ENCODE measurements around the gene MAP4K4. TPM values are rescaled to one million over a fixed set of nuclear protein-coding genes. Genes with fewer than 3 reads are reported as not detected.

MAP4K4 gene
- total RNA-seq, 1 experiment from 2014 or later = 162 TPM

GRCh38 chr2:101775092-101775491 lies 77.6 kb downstream of the MAP4K4 start:
- TF ChIP-seq CTCF (IDR thresholded peaks at IDR 0.05; ENCODE audit: unreplicated experiment) = no peak
- no peak overlapping the region for H3K4me3 Mint-ChIP-seq (ENCODE audit: unreplicated experiment)
- intact Hi-C loops (cut with micrococcal nuclease) = no loop called here
- peaks cover 15% of the 10 kb centered on the region for H3K36me3 Mint-ChIP-seq (ENCODE audit: insufficient read depth, unreplicated experiment)
- H3K9me3 Mint-ChIP-seq (ENCODE audit: unreplicated experiment) = no peaks in the 10 kb centered on the region
- no peaks in the 10 kb centered on the region for H3K27me3 Mint-ChIP-seq (ENCODE audit: insufficient read depth, unreplicated experiment)
- H3K4me1 Mint-ChIP-seq (ENCODE audit: insufficient read depth, unreplicated experiment) = peaks cover 33% of the 10 kb centered on the region
- DNase-seq (ENCODE audit: unreplicated experiment) = no peak
- no peak overlapping the region for H3K27ac Mint-ChIP-seq (ENCODE audit: low read depth, unreplicated experiment)
- BruUV-seq (replicated peaks) = no TSS peak
- ChIA-PET POLR2A (no interaction called here), CTCF (no interaction called here)

- H3K36me3 Mint-ChIP-seq (ENCODE audit: insufficient read depth, unreplicated experiment) = peaks cover 15% of the 10 kb centered on the region
- POLR2A ChIA-PET = interaction anchor here (1.1 to 1.2 kb wide), 2 partner anchors 12 to 13 kb away, joined by 3 read pairs; no protein-coding TSS in a partner anchor
Measured at GRCh38 chr2:101775636-101776035, 78.1 kb downstream of the MAP4K4 start.

GRCh38 chr2:101776172-101777043 lies 78.9 kb downstream of the MAP4K4 start:
- H3K27ac Mint-ChIP-seq (ENCODE audit: low read depth, unreplicated experiment) = no peak overlapping the region
- CTCF ChIA-PET = interaction anchor here (0.6 to 1.0 kb wide), 2 partner anchors 18 to 55 kb away, joined by 3 read pairs; no protein-coding TSS in a partner anchor
- no TSS peak for BruUV-seq (replicated peaks)
- TF ChIP-seq CTCF (IDR thresholded peaks at IDR 0.05; ENCODE audit: unreplicated experiment) = no peak
- H3K4me1 Mint-ChIP-seq (ENCODE audit: insufficient read depth, unreplicated experiment) = peaks cover 27% of the 10 kb centered on the region
- H3K4me3 Mint-ChIP-seq (ENCODE audit: unreplicated experiment) = no peak overlapping the region
- no peaks in the 10 kb centered on the region for H3K27me3 Mint-ChIP-seq (ENCODE audit: insufficient read depth, unreplicated experiment)
- H3K36me3 Mint-ChIP-seq (ENCODE audit: insufficient read depth, unreplicated experiment) = peaks cover 12% of the 10 kb centered on the region
- H3K9me3 Mint-ChIP-seq (ENCODE audit: unreplicated experiment) = no peaks in the 10 kb centered on the region
- POLR2A ChIA-PET = interaction anchor here (1.1 to 1.2 kb wide), 2 partner anchors 13 to 14 kb away, joined by 3 read pairs; no protein-coding TSS in a partner anchor
- intact Hi-C loops (cut with micrococcal nuclease) = no loop called here
- no peak for DNase-seq (ENCODE audit: unreplicated experiment)

More at GRCh38 chr2:101775636-101776035, 78.1 kb downstream of the MAP4K4 start:
- CTCF ChIA-PET = interaction anchor here (0.6 kb wide), 1 partner anchor 19 kb away, joined by 3 read pairs; no protein-coding TSS in a partner anchor
- no TSS peak for BruUV-seq (replicated peaks)
- Mint-ChIP-seq H3K27ac (ENCODE audit: low read depth, unreplicated experiment) (no peak overlapping the region), H3K4me1 (ENCODE audit: insufficient read depth, unreplicated experiment) (peaks cover 30% of the 10 kb centered on the region), H3K27me3 (ENCODE audit: insufficient read depth, unreplicated experiment) (no peaks in the 10 kb centered on the region), H3K9me3 (ENCODE audit: unreplicated experiment) (no peaks in the 10 kb centered on the region), H3K4me3 (ENCODE audit: unreplicated experiment) (no peak overlapping the region)
- TF ChIP-seq CTCF (IDR thresholded peaks at IDR 0.05; ENCODE audit: unreplicated experiment) = no peak
- DNase-seq (ENCODE audit: unreplicated experiment) = no peak
- intact Hi-C loops (cut with micrococcal nuclease) = no loop called here

DNA sequence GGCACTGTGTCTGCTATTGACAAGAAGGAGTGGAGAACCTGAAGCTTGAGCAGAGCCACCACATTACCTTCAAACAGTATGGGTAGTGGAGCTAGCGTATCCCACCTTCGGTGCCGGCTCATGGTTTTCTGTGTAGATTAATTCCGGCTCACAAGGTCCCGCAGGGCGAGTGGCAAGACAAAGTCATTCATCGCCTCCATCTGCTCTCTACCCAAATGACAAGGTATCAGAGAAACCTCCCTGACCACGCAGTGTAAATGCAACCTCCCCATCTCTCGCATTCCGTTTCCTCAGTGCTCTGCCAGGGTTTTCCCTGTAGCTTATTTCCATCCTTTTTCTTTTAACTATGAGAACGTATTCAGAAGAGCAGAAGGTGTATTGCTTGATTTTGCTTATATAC lies 79.8 kb downstream of the MAP4K4 start:
- intact Hi-C loops (cut with micrococcal nuclease) = no loop called here
- H3K27ac Mint-ChIP-seq (ENCODE audit: low read depth, unreplicated experiment) = no peak overlapping the region
- peaks cover 15% of the 10 kb centered on the region for H3K36me3 Mint-ChIP-seq (ENCODE audit: insufficient read depth, unreplicated experiment)
- DNase-seq (ENCODE audit: unreplicated experiment) = no peak
- H3K4me3 Mint-ChIP-seq (ENCODE audit: unreplicated experiment) = no peak overlapping the region
- H3K9me3 Mint-ChIP-seq (ENCODE audit: unreplicated experiment) = no peaks in the 10 kb centered on the region
- no peak for TF ChIP-seq CTCF (IDR thresholded peaks at IDR 0.05; ENCODE audit: unreplicated experiment)
- peaks cover 24% of the 10 kb centered on the region for H3K4me1 Mint-ChIP-seq (ENCODE audit: insufficient read depth, unreplicated experiment)
- H3K27me3 Mint-ChIP-seq (ENCODE audit: insufficient read depth, unreplicated experiment) = no peaks in the 10 kb centered on the region
- ChIA-PET CTCF (interaction anchor here (0.6 to 1.0 kb wide), 3 partner anchors 10 to 54 kb away, joined by 3 read pairs; no protein-coding TSS in a partner anchor), POLR2A (interaction anchor here (0.8 kb wide), 1 partner anchor 9 kb away, joined by 4 read pairs; no protein-coding TSS in a partner anchor)
- BruUV-seq (replicated peaks) = no TSS peak

Measured in MCF 10A (cell line).